Retina (tissue), 1 donor: ENCODE data around the gene UBE2K.
"Not testable (repeated sequence)": the region's sequence is repeated elsewhere in the genome, so short reads cannot be mapped to it uniquely, and the experiment has no call there.

Experiments used
- DNase-seq: peaks from one replicate; pipeline ENCODE4 v3.0.0-alpha.2; 2016

Gene UBE2K

DNA sequence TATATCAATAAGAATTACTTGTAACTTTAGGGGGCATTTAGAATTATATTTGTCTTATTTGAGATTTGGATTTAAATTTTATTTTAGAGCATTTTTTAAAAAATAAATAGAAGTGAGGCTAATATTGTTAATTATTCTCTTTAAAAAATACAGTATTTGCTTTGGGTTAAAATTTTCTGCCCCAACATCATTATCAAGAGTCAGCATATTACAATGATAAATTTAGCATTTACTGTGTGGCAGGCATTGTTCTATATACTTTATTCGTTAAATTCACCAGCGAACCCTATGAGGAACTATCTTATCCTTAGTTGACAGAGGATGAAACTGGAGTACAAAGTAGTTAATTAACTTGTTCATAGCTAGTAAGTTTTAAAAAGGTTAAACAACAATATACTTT, 34.0 kb downstream of the UBE2K start:
- DNase-seq, result no peak

DNA sequence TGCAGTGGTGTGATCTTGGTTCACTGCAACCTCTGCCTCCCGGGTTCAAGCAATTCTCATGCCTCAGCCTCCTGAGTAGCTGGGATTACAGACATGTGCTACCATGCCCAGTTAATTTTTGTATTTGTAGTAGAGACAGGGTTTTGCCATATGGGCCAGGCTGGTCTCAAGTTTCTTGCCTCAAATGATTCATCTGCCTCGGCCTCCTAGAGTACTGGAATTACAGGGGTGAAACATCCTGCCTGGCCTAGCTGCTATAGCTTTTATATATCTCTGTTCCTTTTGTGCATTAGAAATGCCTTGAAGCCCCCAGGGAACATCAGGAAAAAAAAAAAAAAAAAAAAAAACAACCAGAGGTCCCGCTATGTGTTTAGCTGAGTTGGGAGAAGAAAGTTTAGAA, 34.8 kb downstream of the UBE2K start:
- no peak for DNase-seq

DNA sequence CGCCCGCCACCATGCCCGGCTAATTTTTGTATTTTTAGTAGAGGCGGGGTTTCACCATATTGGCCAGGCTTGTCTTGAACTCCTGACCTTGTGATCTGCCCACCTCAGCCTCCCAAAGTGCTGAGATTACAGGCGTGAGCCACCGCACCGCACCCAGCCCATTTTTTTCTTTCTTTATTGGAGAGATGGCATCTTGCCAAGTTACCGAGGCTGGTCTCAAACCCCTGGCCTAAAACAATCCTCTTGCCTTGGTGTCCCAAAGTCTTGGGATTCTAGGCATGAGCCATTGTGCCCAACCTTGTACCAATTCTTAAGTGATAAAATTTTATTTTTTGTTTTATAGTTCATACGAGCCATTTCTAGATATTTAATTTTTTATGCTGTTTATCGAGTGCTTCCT, 41.7 kb downstream of the UBE2K start:
- DNase-seq, result not testable (repeated sequence)

DNA sequence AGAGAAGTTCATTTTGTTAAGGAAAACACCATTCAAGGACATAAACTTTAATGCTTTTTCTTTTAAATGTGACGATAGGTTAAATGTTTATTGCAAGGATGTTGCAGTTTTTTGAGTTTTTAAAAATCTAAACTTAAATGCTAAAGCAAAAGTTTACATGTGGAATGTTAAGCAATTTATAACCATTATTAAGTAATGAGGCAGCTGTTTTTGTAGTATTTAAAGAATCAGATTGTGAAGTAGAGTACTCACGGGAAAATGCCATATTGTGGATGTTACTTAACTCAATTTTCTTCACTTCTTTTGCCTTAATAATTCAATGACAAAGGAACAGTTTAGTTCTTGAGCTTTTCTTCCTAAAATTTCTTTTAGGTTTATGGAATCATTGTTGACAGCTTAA, 43.5 kb downstream of the UBE2K start:
- DNase-seq, result no peak

DNA sequence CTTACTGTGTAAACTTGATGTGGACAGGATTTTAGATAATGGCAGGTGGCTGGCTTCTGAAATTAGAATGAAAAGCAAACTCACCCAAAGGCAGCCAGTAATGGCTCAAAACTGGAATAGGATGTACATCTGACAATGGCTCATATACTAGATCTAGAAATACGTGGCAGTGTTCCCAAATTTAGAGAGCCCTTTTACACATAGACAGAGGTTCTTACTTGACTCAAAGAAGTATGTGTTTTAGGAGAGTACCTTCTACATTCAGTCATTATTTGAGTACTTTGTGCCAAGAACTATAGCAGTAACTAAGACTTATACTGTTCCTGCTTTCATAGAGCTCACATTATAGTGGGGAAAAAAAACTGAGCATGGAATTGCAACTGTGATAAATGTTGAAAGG, 48.0 kb downstream of the UBE2K start:
- no peak for DNase-seq

DNA sequence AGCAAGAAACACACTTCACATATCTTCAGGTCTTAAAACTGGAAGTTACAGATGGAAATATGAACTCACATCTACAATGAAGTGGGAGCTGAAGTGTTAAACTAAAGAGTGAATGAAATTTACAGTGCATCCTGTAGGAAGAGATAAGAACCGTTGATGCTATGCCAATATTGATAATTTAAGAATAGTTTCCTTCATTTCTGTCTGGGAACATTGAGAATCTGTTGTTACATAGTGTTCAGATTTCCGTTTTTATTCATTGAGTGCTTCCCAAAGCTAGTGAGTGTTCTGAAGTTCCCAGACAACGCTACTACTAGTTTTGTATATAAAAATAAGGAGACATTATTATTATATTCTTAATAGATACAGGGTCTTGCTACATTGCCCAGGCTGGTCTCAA, 52.3 kb downstream of the UBE2K start:
- DNase-seq, result no peak

DNA sequence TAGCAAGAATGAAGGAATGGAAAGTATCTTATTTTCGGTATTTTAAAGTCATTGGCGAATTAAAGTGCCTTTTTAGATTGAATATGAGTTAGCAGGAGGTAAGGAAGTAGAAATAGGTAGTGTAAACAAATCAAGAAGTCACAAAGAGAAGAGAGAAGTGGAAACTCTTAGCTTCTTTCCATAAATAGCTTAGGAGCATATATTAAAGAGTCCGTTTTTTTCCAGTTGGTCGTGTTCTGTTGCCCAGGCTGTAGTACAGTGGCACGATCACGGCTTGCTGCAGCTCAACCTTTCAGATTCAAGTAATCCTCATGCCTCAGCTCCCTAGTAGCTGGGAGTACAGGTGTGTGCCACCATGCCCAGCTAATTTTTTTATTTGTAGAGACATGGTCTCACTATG, 56.4 kb downstream of the UBE2K start:
- DNase-seq, result no peak

DNA sequence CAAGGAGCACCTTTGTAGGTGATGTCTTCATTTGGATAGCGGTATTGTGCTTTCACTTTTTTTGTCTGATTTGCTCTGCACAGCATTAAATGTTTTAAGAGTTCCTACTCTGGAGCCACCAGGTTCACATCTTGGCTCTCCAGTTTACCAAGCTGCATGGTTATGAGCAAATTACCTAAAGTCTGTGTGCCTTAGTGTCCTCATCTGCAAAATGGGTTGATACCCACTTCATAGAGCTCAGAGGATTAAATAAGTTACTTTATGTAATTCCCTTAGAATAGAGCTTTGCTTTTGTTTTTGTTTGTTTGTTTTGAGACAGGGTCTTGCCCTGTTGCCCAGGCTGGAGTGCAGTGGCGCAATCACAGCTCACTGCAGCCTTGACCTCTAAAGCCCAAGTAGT, 58.2 kb downstream of the UBE2K start:
- no peak for DNase-seq

DNA sequence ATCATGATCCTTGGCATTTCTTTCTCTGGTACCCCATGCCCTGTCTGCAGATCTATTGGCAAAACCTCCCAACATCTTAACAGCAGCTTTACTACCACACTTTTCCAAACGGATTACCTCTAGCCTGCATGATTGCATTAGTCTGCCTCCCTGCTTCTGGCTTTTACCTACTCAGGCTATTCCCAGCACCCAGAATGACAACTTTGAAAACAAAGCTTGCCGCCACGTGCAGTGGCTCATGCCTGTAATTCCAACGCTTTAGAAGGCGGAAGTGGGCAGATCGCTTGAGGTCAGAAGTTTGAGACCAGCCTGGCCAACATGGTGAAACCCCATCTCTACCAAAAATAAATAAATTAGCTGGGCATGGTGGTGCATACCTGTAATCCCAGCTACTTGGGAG, 60.2 kb downstream of the UBE2K start:
- DNase-seq, result no peak

DNA sequence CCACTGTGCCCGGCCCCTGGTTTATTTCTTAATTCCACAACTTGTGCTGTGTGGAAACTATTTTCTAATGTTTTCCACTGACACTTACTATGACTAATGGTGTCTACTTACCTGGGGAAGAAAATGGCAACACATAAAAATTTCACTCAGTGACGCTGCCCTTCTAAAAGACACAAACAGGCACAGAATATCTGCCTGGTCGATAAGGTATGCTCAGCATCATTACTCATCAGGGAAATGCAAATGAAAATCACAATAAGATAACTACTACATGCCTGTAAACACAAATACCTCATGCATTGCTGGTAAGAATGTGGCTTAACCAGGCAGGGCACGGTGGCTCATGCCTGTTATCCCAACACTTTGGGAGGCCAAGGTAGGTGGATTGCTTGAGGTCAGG, 61.6 kb downstream of the UBE2K start:
- no peak for DNase-seq

DNA sequence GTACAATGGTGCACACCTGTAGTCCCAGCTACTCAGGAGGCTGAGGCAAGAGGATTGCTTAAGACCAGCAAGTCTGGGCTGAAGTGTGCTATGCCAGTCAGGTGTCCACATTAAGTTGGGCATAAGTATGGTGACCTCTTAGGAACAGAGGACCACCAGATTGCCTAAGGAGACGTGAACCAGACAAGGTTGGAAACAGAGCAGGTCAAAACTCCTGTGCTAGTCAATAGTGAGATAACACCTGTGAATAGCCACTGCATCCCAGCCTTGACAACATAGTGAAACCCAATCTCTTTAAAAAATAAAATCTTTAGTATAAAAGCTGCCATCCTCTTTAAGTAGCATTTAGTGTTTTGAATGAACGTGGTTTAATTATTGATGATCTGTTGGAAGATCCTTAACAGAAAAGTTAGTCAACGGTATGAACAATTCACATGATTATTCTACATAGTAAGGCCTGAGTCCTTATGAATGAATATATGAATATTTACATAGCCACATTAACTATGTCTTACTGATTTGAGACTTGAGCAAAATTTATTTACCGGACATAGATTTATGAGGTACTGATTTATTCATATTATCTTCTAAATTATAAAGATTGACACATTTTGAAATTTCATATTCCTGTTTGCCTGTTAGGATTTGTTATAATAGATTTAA, 63.2 kb downstream of the UBE2K start:
- no peak for DNase-seq

DNA sequence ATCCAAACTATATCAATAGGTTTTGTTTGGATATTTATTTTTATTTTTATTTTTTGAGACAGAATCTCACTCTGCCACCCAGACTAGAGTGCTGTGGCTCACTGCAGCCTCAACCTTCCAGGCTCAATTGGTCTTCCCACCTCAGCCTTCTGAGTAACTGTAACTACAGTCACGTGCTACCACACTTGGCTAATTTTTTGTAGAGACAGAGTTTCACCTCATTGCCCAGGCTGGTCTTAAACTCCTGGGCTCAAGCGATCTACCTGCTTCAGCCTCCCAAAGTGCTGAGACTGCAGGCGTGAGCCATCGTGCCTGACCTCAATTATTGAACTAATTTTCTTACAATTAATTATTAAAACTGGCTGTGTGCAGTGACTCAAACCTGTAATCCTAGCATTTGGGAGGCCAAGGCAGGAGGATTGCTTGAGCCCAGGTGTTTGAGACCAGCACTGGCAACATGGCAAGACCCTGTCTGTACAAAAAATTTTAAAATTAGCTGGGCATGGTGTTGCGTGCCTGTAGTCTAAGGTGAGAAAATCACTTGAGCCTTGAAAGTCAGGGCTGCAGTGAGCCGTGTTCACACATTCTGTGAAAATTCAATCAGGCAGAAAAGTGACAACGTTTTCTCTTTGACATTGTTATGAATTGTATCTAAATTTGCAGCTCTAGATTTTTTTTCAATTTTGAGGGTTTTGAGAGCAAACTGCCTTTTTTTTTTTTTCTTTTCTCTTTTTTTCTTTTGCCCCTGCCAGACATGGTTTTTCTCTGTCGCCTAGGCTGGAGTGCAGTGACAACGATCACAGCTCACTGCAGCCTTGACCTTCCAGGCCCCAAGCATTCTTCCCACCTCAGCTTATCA, 66.0 kb downstream of the UBE2K start:
- no peak for DNase-seq

DNA sequence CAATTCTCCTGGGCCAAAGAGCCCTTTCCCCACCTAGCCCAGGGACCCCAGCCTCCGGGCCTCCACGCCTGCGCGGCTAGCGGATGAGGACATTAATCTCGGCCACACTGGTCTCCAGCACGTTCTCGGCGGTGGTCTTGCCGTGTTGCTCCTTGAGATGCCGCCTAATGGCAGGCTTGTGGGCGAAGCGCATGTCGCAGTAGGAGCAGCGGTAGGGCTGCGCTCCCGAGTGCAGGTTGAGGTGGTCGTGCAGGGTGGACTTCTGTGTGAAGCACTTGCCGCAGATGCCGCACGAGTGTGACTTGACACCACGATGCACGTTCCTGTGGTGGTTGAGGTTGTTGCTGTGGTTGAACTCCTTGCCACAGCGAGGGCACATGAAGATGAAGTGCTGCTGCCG, 72.1 kb downstream of the UBE2K start:
- DNase-seq, result no peak

DNA sequence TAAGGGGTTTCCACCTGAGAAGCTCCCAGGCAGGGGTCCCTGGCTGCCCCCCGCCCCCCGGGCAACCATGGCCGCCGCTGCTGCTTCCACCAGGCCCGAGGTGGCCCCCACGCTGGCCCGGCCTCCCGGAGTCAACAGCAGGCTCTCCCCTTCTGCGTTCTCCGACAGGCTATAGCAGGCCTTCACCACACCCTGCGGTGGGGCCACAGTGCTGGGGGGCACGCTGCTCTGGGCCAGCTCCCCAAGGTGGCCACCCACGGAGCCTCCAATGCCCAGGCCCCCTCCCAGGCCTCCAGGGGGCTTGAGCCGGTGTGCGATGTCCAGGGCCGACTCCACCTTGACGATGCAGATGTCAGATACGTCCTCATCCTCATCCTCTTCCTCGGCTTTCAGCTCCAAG, 72.5 kb downstream of the UBE2K start:
- DNase-seq, result no peak

DNA sequence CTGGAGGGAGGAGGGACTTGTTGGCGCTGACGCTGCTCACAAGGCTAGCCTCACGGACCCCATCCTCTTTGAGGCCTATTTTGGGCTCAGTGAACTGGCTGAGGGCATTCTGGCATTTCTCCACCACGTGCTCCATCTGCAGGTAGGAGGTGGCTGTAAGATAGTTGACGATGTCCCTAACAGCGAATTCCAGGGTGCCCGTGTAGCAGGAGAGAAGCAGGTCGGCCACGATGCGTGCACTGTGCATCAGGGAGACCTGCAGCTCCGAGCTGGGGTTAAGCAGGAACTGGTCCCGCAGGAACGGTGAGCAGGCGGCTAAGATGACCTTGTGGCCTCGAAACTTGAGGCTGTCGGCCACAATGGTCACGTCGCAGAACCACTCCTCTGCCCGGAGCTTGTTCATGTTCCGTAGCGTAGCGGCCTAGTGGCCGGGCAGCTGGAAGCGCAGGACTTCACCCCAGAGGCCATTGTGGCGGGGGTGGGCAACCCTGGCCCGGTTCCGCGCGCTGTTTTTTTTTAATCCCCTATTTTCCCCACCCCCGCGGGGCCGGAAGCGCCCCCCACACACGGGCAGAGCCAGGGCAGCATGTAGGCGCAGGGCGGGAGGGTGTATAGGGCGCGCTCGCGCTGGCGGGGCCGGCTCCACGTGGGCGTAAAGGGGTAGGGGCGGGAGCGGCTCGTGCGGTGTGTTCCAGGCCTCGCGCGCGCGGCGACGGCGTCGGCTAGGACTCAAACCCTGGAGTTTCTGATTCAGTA, 73.2 kb downstream of the UBE2K start:
- DNase-seq, result no peak

DNA sequence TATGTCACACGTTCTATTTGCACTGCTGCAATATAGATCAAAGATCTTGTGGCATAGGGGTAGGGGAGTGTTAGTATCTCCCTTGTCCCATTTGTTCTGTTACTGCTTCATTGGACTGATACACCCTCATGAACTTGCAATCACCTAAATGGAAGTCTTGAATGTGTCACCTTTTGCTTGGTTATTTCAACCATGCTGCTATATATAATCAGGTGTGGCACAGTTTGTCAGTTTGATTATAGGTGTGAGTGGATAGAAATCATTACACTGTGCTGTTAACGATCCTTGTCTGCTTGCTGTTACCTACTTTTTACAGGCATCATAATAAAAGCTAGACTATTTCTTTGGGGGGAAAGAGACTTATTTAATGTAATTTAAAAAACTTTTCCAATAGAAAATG, 84.1 kb downstream of the UBE2K start:
- DNase-seq, result not testable (repeated sequence)

DNA sequence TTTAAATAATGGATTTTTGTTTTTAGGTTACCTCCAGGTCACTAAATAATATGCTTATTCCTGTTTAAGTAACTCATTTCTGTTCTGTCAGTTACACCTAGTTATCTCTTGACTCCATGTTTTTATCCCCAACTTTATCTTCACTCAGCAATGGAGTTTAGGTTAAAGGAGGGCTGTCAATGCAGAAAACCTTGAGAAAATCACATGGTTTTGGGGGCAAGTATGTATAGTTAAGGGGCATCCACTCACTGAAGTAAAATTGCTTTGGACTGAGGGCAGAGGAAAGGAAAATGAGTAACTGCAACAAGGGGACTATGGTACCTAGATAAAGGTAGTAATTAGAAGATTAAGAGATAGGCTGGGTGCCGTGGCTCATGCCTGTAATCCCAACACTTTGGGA, 87.1 kb downstream of the UBE2K start:
- DNase-seq, result no peak

DNA sequence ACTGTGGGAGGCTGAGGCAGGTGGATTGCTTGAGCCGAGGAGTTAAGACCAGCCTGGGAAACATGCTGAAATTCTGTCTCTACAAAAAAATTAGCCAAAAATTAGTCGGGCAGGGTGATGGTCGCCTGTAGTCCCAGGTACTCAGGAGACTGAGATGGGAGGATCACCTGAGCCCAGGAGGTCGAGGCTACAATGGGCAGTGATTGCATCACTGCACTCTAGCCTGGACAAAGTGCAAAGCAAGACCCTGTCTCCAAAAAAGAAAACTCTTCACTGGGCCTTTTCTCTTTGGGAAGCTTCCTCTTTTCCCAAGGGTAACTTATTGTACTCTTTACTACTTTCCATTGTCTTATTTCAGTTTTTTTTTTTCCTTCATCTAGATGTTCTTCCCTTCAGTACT, 88.9 kb downstream of the UBE2K start:
- no peak for DNase-seq

DNA sequence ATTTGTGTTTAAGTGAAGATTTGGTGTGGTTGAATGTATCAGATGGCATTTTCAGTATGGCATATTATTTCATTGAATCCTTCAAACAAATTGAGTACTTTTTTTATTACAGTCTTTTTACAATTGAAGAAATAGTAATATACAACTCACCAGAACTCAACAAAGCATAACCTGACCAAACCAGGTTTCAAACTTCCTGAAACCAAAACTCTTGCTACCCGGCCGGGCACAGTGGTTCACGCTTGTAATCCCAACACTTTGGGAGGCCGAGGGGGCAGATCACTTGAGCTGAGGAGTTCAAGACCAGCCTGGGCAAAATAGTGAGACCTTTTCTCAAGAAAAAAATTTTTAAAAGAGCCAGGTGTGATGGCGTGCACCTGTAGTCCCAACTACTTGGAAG, 94.2 kb downstream of the UBE2K start:
- no peak for DNase-seq

DNA sequence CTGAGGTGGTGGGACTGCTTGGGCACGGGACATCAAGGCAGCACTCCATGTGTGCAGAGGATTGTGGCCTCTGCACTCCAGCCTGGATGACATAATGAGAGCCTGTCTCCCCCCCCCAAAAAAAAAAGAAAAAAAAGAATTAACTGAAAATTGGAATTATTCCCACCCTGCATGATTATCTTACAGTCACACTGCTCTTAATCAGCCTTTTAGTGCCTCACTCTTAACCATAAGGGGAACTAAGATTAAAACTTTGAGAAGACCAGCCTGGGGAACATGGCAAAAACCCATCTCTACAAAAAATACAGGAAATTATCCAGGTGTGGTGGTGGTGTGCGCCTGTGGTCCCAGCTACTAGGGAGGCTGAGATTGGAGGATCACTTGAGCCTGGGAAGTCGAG, 94.6 kb downstream of the UBE2K start:
- no peak for DNase-seq

DNA sequence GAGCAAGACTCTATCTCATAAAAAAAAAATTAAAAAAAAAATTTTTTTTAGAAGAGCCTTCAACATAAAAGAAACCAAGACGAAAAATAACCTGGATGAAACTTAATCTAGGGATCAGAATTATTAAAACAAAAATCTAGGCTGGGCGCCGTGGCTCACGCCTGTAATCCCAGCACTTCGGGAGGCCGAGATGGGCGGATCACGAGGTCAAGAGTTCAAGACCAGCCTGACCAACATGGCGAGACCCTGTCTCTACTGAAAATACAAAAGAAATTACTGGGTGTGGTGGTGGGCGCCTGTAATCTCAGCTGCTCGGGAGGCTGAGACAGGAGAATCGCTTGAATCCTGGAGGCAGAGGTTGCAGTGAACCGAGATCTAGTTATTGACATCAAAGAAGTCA, 95.0 kb downstream of the UBE2K start:
- DNase-seq, result not testable (repeated sequence)

DNA sequence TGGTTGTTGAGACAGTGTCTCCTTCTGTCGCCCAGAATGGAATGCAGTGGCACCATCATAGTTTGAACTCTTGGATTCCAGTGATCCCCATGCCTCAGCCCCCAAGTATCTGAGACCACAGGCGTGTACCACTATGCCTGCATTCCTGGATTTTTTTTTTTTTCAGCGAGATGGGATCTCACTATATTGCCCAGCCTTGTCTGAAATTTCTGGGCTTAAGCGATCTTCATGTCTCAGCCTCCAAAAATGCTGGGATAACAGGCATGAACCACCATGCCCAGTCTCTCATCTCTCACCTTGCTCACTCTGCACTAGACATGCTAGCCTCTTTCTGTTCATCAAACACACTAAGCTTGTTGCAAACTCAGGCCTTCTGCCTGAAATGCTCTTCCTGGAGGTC, 104.1 kb downstream of the UBE2K start:
- no peak for DNase-seq

DNA sequence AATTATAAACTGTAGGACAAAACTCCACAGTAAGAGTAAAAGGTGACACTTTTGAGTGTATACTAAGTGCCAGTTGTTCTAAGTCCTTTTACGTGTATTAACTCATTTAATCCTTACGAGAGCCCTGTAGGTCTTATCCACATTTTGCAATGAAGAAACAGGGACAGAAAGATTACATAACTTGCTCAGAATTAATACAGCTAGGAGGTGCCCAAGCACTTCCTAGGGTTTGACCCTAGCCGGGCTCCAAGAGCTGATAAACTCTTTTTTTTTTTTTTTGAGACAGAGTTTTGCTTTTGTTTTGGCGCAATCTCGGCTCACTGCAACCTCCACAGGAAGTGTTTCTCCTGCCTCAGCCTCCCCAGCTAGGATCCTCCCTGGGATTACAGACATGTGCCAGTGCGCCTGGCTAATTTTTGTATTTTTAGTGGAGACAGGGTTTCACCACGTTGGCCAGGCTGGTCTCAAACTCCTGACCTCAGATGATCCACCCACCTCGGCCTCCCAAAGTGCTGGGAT, 110.4 kb downstream of the UBE2K start:
- no peak for DNase-seq

DNA sequence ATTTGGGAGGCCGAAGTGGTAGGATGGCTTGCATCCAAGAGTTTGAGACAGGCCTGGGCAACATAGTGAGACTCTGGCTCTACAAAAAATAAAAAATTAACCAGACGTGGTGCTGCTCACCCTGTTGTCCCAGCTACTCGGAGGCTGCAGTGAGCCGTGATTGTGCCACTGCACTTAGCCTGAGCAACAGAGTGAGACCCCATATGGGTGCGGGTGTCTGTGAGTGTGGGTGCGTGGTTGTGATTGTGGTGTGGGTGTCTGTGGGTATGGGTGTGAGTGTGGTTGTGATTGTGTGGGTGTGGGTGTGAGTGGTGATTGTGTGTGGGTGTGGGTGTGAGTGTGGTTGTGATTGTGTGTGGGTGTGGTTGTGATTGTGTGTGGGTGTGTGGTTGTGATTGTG, 114.6 kb downstream of the UBE2K start:
- DNase-seq, result no peak
